Skeletal muscle tissue (tissue), 4 donors: ENCODE data around the gene PPP1R9B. TPM values are rescaled to one million over a fixed set of nuclear protein-coding genes. Genes with fewer than 3 reads are reported as not detected.

ENCODE experiments used
- H3K27ac ChIP-seq: one replicate; pipeline ENCODE4 v1.7.0; 2013; ENCODE audit warnings: mild to moderate bottlenecking, low read depth, low read length, inconsistent platforms
- H3K27me3 ChIP-seq, 3 donors: one replicate each; pipeline ENCODE4 v1.7.0; 2013; ENCODE audit warnings: low read length in 3 of 3; ENCODE audit not compliant: control insufficient read depth in 3 of 3, insufficient read depth in 3 of 3
- H3K36me3 ChIP-seq, 3 donors: one replicate each; pipeline ENCODE4 v1.7.0; 2013; ENCODE audit warnings: low read length in 3 of 3; ENCODE audit not compliant: control insufficient read depth in 3 of 3, insufficient read depth in 3 of 3
- H3K4me1 ChIP-seq, 3 donors: one replicate each; pipeline ENCODE4 v1.7.0; 2013; ENCODE audit warnings: low read length in 3 of 3, mild to moderate bottlenecking in 3 of 3; ENCODE audit not compliant: control insufficient read depth in 3 of 3, insufficient read depth in 3 of 3
- H3K4me3 ChIP-seq, 3 donors: one replicate each; pipeline ENCODE4 v1.7.0; 2013; ENCODE audit warnings: low read length in 3 of 3
- H3K9ac ChIP-seq, 3 donors: one replicate each; pipeline ENCODE4 v1.7.0; 2013; ENCODE audit warnings: low read length in 3 of 3, mild to moderate bottlenecking in 3 of 3, moderate library complexity in 2 of 3, low read depth in 1 of 3
- H3K9me3 ChIP-seq, 3 donors: one replicate each; pipeline ENCODE4 v1.7.0; 2013; ENCODE audit warnings: low read length in 3 of 3; ENCODE audit not compliant: control insufficient read depth in 3 of 3
- total RNA-seq: library from RNA; depleted of rRNA; stranded (reverse); fragments of >200 nt; gene quantifications from one replicate; pipeline ENCODE4 v1.2.3, GENCODE V29; 2014
- donor health status: Osteomylitis.

The PPP1R9B gene
- total RNA-seq, 1 donor from 2014 or later, result 19.3 TPM

DNA sequence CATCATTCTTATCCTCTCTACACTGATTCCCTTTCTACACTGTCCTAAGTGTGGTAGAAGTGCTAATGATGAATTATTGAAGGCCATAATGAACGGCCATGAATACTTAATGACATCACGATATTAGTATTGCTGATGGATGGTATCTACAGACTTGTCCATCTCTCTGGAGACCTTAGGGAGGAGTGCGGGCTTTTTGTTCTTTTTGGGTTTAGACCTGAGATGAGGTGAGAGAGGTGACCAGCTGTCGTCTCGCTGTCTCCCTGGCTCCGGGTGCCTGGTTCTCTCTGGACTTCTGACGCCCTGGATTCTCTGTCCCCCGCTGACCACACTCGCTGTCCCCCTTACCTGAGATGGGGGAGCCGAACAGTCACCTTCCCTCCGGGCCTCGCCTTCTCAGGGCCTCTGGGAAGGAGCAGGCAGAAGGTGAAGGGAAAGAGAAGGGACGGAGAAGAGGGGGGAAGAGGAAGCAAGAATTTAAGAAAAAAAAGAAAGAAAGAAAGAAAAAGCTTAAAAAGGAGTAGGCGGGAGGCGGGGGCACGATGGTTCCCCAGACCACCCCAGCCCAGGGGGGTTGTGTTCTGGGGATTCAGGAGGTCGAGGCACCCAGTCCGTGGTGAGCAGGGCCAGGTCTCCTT is 32.4 kb upstream of the PPP1R9B start:
- Histone ChIP-seq H3K4me1 (peaks cover 10 to 21% (median 16%) of the 10 kb centered on the region in 3 donors), H3K27ac (no peak overlapping the region), H3K27me3 (no peaks in the 10 kb centered on the region), H3K9me3 (no peaks in the 10 kb centered on the region), H3K9ac (no peak overlapping the region), H3K4me3 (no peak overlapping the region), H3K36me3 (peaks cover 0 to 9% (median 0%) of the 10 kb centered on the region in 3 donors)

DNA sequence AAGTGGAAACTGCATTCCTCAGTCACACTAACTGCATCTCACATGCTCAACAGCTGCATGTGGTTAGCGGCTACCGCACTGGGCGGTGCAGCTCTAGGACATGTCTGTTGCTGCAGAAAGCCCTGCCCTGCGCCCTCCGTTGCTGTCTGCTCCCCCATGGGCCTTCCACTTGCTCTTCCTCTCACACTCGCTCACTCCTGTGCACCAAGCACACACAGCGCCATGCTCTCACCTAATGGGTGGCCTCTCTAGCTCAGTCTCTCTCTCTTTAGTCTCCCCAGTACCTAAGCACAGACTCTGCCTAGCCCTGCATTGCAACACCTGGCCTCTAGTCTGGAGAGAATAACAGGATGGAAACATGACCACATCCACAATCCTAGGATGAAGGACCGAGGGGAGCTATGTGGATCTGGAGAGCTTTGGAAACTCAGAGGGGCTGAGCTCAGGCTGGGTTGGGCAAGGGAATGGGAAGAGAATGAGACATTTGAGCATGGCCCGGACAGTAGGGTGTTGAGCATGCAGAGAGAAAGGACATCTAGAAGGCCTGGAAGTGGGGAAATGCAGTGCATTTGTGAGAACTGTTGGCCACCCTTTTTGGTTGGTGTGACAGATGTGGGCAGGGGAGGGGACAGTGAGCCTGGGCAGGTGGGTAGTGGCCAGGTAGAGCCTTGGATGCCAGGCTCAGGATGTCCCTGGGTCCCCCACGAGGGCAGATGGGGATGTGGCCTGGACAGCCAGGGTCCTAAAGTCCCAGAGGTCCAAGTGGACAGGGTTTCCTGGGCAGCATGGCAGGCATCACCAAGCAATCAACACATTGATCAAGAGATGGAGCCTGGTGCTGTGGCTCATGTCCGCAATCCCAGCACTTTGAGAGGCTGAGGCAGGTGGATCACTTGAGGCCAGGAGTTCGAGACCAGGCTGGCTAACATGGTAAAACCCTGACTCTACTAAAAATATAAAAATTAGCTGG is 31.4 kb upstream of the PPP1R9B start:
- Histone ChIP-seq H3K27ac (no peak overlapping the region), H3K4me3 (no peak overlapping the region), H3K9ac (peak overlapping the region in 1 of 3 donors; percentile 50), H3K4me1 (peaks cover 20 to 32% (median 26%) of the 10 kb centered on the region in 3 donors), H3K9me3 (no peaks in the 10 kb centered on the region), H3K27me3 (no peaks in the 10 kb centered on the region), H3K36me3 (peaks cover 0 to 9% (median 2%) of the 10 kb centered on the region in 3 donors)

DNA sequence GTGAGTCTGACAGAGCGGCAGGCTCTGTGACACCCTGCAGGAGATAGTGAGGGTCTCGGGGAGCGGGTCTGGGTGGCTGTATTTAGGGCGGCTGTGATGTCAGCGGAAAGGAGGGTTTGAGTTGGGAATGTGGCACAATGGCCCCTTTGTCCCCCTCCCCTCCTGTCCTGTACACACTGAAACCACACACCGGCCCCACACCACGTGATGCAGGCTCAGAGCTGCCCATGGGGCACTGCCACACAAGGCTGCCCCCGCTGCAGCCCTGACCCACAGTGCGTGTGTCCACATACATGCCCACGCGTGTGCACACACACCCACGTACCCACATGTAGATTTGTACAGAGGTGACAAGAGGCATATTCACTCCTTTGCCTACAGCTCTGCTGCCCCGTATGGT is 30.7 kb upstream of the PPP1R9B start:
- Histone ChIP-seq H3K27ac (no peak overlapping the region), H3K27me3 (no peaks in the 10 kb centered on the region), H3K4me1 (peaks cover 25 to 34% (median 29%) of the 10 kb centered on the region in 3 donors), H3K36me3 (peaks cover 0 to 5% (median 2%) of the 10 kb centered on the region in 3 donors), H3K9ac (no peak overlapping the region), H3K4me3 (no peak overlapping the region), H3K9me3 (no peaks in the 10 kb centered on the region)

DNA sequence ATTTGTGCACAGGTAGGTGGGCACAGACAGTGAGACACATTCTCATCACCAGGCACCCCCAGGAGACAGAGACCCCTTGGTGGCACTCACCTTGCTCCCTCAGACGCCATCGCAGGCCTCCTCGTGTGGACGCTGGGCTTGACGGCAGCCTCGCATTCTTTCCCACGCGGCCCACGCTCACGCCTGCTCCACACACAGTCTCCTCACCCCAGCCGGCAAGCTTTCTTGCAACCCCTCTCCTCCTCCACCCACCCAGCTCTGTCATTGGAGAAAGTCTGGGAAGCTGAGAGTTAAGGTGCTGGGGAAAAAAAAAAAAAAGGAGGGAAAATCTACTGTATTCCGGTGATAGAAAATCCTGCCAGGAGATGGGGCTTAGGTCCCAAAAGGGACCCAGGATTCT is 30.1 kb upstream of the PPP1R9B start:
- H3K4me1 ChIP-seq, result peaks cover 29 to 39% (median 34%) of the 10 kb centered on the region in 3 donors
- no peak overlapping the region for H3K9ac ChIP-seq
- no peaks in the 10 kb centered on the region for H3K27me3 ChIP-seq
- H3K36me3 ChIP-seq, result peaks cover 3 to 6% (median 6%) of the 10 kb centered on the region in 3 donors
- H3K9me3 ChIP-seq, result no peaks in the 10 kb centered on the region
- no peak overlapping the region for H3K27ac ChIP-seq
- no peak overlapping the region for H3K4me3 ChIP-seq

DNA sequence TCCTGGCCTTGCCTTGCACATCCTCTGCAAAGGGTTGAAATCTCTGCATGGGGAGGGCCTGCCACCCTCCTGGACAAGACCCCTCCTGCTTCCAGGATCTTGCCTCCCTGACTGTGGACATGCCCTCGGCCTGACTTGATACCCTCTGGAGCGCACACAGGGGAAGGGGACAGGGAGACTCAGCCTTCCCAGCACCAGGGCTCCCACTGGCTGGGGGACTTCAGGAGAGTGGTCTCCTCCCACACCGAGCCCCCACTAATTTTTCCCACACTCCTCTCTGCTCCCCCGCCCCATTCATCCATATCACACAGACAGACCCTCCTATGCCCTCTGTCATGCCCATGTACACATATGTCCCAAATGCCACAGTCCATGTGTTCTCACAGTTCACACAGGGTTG is 29.6 kb upstream of the PPP1R9B start:
- Histone ChIP-seq H3K27me3 (no peaks in the 10 kb centered on the region), H3K9ac (no peak overlapping the region), H3K27ac (no peak overlapping the region), H3K4me3 (no peak overlapping the region), H3K36me3 (peaks cover 8 to 11% (median 9%) of the 10 kb centered on the region in 3 donors), H3K9me3 (no peaks in the 10 kb centered on the region), H3K4me1 (peaks cover 29 to 44% (median 39%) of the 10 kb centered on the region in 3 donors)

DNA sequence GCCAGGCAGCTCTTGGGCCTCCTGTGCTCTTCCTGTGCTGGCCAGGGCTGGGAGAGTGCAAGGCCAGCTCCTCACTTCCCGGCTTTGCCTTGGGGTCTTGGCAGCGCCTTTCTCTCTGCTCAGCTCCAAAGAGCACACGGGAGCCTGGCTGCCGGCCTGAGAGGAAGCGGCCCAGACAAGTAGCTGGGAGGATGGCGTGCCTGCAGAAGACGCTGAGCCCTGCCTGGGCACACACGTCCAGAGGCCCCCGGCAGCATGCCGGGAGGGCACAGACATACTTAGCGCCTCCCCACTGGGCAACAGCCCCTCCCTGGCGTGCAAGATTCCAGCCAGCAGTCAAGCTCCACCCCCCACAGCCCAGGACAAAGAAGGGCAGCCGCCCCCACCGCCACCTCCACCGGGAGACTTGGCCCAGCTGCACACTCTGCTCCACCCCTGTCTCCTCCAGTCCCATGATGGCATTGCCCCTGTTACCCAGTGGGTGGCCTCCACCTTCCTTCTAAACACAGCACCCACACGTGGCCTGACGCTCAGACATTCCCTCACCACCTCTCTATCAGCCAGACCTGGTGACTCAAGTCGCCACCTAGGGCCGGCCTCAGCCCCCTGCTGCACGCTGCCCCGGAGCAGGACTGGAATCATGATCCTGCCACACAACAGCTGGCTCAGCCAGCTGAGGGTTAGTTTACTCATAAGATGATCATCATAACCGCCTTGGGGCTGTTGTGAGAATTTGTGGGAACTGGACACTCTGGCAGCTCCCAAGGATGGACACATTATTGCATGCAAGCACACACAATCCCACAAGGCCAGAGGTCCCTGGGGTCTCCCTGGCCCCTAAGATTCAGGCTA is 27.7 kb upstream of the PPP1R9B start:
- Histone ChIP-seq H3K27ac (peak overlapping the region; percentile 73), H3K9me3 (no peaks in the 10 kb centered on the region), H3K36me3 (peaks cover 15 to 18% (median 17%) of the 10 kb centered on the region in 3 donors), H3K4me1 (peaks cover 36 to 50% (median 47%) of the 10 kb centered on the region in 3 donors), H3K4me3 (peak overlapping the region; percentile 9 to 52 (median 45)), H3K9ac (peak overlapping the region; percentile 20 to 80 (median 40)), H3K27me3 (no peaks in the 10 kb centered on the region)

DNA sequence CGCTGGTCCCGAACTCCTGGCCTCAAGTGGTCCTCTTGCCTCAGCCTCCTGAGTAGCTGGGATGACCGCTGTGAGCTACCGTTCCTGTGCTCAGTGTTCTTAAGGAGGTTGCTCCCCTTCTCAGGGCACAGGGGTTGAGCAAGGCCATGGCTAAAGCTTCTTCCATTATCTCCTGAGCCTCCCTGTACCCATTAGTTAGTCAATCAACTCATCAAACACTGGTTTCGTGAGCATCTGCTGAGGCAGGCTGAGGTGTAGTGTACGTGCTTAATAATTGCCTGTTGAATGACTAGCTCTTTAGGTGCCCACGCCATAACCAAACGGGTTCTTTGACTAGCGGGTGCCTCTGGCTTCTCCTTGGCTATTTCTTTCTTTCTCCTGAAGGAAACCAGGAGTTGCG is 27.0 kb upstream of the PPP1R9B start:
- H3K9ac ChIP-seq, result peak overlapping the region; percentile 14 to 80 (median 40)
- H3K27ac ChIP-seq, result peak overlapping the region; percentile 73
- no peaks in the 10 kb centered on the region for H3K9me3 ChIP-seq
- H3K36me3 ChIP-seq, result peaks cover 16 to 20% (median 17%) of the 10 kb centered on the region in 3 donors
- H3K4me1 ChIP-seq, result peaks cover 39 to 54% (median 51%) of the 10 kb centered on the region in 3 donors
- H3K4me3 ChIP-seq, result peak overlapping the region; percentile 9 to 52 (median 45)
- no peaks in the 10 kb centered on the region for H3K27me3 ChIP-seq

DNA sequence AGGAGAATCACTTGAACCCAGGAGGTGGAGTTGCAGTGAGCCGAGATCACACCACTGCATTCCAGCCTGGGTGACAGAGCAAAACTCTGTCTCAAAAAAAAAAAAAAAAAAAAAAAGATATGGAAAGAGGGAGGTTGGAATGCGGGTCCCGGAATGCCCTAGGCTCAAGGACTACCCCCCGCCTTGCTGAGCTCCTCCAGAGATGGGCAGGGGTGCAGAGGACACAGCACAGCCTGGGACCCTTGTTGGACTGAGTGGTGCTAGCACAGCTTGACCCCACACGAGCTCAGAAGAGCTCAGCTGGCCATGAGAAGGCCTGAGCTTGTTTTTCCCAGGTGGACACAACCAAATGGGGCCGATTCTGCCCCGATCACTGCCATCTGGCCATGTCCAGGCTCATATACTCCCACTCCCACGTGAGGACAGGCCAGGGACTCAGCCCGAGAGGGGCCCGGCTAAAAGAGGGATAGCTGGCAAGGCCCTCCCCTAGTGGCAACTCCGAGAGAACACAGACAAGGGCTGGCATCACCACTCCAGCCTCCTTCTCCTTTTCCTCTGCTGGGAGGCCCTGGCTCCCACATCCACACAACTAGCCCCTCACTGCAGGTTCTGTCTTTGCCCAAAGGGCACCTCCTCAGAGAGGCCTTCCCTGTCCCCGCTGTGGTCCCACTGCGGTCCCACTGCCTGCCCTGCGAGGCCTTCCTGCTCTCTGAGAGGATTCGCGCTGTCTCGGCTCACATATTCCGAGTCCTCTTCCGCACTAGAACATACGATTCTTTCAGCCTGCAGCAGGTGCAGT is 26.3 kb upstream of the PPP1R9B start:
- H3K4me3 ChIP-seq, result peak overlapping the region in 1 of 3 donors; percentile 9
- no peaks in the 10 kb centered on the region for H3K27me3 ChIP-seq
- peaks cover 18 to 25% (median 21%) of the 10 kb centered on the region in 3 donors for H3K36me3 ChIP-seq
- H3K9me3 ChIP-seq, result no peaks in the 10 kb centered on the region
- peak overlapping the region; percentile 14 to 80 (median 40) for H3K9ac ChIP-seq
- peak overlapping the region; percentile 73 for H3K27ac ChIP-seq
- H3K4me1 ChIP-seq, result peaks cover 44 to 62% (median 58%) of the 10 kb centered on the region in 3 donors
